C4-2B (cell line): ENCODE data around the gene PNCK.

ENCODE experiments used
- ZFX ChIP-seq: fragments of 450-650 bp; IDR thresholded peaks from 2 replicates; pipeline ENCODE4 v1.6.1; 2017
- TF ChIP-seq, protein P1 (sequence below): fragments of 450-650 bp; conservative IDR thresholded peaks from 2 replicates; pipeline ENCODE4 v1.5.1; 2017; ENCODE audit warnings: mild to moderate bottlenecking

DNA sequence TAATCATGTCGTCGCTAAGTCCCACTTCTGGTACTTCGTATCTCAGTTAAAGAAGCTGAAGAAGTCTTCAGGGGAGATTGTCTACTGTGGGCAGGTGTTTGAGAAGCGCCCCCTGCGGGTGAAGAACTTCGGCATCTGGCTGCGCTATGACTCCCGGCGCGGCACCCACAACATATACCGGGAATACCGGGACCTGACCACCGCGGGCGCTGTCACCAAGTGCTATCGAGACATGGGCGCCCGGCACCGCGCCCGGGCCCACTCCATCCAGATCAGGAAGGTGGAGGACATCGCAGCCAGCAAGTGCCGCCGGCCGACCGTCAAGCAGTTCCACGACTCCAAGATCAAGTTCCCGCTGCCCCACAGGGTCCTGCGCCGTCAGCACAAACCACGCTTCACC is 11.3 kb downstream of the PNCK start:
- TF ChIP-seq, protein P1, sequence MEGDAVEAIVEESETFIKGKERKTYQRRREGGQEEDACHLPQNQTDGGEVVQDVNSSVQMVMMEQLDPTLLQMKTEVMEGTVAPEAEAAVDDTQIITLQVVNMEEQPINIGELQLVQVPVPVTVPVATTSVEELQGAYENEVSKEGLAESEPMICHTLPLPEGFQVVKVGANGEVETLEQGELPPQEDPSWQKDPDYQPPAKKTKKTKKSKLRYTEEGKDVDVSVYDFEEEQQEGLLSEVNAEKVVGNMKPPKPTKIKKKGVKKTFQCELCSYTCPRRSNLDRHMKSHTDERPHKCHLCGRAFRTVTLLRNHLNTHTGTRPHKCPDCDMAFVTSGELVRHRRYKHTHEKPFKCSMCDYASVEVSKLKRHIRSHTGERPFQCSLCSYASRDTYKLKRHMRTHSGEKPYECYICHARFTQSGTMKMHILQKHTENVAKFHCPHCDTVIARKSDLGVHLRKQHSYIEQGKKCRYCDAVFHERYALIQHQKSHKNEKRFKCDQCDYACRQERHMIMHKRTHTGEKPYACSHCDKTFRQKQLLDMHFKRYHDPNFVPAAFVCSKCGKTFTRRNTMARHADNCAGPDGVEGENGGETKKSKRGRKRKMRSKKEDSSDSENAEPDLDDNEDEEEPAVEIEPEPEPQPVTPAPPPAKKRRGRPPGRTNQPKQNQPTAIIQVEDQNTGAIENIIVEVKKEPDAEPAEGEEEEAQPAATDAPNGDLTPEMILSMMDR, result peak; percentile 77
- no peak for TF ChIP-seq ZFX
